Measurements from ENCODE around the gene CDH26.

The CDH26 gene

GRCh38 chr20:60013296-60014139, 55.3 kb downstream of the CDH26 start:
- DNase-seq (ENCODE audit: low read depth), result no peak

DNA sequence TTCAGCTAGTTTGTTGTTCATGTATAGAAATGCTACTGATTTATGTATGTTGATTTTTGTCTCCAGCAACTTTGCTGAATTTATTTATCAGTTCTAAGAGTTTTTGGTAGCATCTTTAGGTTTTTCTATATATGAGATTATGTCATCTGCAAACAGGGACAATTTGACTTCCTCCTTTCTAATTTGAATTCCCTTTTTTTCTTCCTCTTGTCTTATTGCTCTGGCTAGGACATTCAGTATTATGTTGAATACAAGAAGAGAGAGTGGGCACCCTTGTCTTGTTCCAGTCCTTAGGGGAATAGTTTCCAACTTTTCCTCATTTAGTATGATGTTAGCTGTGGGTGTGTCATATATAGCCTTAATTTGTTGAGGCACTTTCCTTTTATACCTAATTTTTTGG, 58.2 kb downstream of the CDH26 start:
- DNase-seq (ENCODE audit: low read depth), result no peak

GRCh38 chr20:60020251-60020650, 62.0 kb downstream of the CDH26 start:
- DNase-seq (ENCODE audit: low read depth), result no peak

- DNase-seq (ENCODE audit: low read depth), result no peak
Measured at GRCh38 chr20:60021104-60021503, 62.9 kb downstream of the CDH26 start.

DNA sequence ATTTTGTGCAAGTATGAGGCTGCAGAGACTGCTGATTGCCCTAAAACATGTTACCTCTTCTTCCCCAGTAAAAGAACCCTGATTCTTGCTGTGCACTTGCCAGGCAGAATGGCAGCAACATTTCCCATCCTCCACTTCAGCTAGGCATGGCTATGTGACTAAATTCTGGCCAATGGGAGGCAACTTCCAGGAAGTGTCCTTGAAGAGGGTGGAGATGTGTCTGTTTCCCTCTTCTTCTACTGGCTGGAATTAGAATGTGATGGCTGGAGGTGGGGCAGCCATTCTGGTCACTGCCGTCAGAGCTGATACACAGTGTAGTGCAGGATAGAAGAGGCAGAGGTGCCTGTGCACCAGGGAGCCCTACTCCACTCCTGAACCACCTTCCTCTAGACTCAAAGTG, 64.6 kb downstream of the CDH26 start:
- no peak for DNase-seq (ENCODE audit: low read depth)

DNA sequence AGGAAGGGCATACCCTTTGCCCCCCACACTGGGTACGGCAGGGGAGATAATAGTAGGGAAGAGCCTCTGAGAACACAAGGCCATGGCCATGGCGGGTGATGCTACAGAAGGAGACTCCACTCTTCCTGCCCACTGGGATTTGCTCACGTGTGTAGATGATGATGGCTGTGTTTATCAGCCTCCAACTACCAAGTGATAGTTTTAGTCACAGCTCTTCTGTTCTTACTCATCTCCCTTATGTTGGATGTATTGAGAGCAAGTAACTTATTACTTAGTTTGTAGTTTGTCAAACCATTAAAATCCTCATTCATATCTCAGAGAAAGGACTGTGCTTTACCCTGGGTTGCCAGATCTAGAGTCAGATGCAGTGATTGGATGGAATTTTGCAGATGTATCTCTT, 66.0 kb downstream of the CDH26 start:
- DNase-seq (ENCODE audit: low read depth), result no peak

DNA sequence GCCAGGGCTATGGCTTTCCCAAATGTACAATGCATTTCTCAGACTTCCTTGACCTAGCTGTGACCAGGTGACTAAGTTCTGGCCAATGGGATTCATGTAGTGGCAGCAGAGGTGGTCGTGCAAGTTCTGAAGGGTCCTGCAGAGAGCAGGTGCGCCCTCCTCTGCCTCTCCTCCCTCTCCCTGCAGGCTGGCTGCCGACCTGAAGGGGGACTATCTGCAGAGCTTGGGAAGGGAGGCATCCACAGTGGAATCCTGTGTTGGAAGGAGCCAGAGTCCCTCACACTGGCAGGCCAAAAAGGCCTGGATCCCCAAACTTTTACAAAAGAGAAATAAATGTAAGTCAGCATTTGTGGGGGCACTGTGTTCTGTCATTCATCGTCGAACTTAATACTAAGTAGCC, 66.6 kb downstream of the CDH26 start:
- no peak for DNase-seq (ENCODE audit: low read depth)

DNA sequence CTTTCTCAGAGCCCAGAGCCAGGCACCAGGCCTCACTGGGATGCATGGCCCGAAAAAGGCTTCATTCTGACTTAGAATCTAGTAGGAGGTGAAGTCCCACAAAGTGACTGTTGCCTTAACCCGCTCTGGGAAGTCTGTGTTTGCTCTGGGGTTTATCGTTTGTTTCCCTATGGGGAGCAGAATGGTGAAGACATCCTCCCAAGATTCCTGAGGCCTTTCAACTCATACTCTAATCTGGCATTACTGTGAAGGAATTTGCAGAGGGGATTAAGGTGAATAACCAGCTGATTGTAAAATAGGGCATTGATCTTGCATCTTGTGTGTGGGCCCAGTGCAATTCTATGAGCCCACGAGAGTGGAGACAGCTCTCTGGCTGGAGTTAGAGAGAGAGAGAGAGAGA, 67.8 kb downstream of the CDH26 start:
- DNase-seq (ENCODE audit: low read depth), result no peak

GRCh38 chr20:60030471-60030870, 72.2 kb downstream of the CDH26 start:
- DNase-seq (ENCODE audit: low read depth), result no peak

DNA sequence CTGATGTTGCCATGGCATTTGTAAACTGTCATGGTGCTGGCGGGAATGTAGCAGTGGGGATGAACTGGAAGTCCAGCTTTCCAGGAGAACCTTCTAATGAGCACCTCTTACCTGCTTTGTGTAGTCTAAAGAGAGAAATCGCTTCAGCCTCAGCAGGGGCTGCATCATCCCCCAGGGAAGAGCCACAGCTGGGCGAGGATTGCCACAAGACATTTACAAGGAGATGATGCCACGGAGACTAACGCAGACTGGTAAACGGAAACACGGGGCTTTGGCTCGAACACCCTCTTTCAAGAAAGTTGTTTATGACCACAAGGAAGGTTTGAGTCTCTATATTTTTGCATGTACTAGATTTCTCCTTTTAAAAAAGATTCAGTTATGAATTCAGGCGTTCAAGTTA, 72.9 kb downstream of the CDH26 start:
- DNase-seq (ENCODE audit: low read depth), result no peak

GRCh38 chr20:60034231-60035110, 76.2 kb downstream of the CDH26 start:
- no peak for DNase-seq (ENCODE audit: low read depth)

- DNase-seq (ENCODE audit: low read depth), result no peak
Measured at GRCh38 chr20:60035486-60035885, 77.3 kb downstream of the CDH26 start.

- DNase-seq (ENCODE audit: low read depth), result no peak
Measured at GRCh38 chr20:60036346-60036745, 78.1 kb downstream of the CDH26 start.

- no peak for DNase-seq (ENCODE audit: low read depth)
Measured at GRCh38 chr20:60036746-60037499, 78.7 kb downstream of the CDH26 start.

DNA sequence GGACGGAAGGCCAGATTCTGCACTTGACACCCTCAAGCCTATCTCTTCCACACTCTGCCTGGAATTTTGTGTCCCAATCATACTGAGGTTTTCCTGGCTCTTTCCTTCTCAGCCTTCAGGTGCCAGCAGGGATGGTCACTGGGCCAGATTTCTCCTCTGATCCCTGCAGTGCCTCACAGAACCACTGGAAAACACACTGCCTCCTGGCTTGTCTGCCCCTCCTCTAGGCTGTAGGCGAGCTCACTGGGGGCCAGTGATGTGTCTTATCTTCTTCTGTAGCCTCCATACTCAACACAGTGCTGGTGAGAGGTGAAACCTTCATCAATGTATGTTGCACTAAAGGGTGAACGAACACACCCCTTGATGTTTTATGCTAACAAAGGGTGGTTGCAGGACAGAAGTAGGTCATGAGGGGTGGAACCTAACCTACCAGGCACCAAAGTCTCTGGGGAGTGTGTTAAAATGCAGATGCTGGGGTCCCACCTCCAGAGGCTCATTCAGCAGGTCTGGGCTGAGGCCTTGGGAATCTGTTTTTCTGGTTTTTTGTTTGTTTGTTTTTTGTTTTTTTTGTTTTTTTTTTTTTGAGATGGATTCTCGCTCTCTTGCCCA, 80.3 kb downstream of the CDH26 start:
- DNase-seq (ENCODE audit: low read depth), result no peak

DNA sequence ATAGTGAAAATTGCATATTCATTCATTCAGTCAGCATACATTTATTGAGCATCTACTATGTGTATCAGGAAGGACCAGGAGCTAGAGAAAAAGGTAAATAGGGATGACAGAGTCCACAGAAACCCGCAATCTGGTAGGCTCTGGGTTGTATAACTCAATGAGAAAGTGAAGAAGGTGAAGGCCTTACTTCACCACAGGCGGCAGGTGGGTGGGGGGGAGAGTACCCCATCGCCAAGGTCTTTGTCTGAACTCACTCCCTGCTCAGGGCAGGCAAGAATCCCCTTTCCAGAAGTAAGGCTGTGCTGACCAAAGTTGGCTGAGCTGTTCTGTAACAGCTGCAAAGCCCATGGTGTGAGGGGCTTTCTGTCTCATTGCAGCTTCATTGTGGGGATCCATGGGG, 81.3 kb downstream of the CDH26 start:
- no peak for DNase-seq (ENCODE audit: low read depth)

DNA sequence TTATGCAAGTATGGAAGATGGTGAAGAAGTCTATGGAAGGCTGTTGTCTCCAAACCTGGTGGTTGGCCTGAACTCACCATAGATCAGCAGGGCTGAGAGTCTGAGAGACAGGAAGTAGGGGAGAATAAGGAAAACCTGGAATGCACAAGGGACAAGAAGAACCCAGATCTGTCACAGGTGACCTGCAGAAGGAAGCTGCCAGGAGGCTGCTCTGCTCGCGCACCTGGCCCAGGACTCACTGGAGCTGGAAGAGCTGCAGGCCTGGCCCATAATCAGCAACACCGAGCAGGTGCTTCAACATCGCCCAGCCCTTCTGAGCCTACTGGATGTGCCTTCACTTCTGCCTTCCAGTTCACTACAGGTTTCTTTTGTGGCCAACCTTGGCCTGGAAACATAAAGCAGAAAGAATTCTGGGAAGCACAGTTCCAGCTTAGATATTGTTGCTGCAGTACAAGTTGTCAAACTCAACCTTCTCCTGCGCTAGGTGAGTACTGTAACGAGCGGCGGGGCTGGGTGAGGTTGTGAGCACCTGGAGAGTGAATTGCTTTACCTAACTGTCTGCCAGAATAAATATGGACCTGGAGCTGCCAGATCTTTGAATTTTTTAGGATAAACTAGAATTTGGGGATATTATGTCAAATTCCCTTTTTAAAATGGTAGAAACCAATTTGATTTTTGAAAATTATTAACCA, 82.4 kb downstream of the CDH26 start:
- no peak for DNase-seq (ENCODE audit: low read depth)

- peak; percentile 23 for DNase-seq (ENCODE audit: low read depth)
Measured at GRCh38 chr20:60041436-60042165, 83.4 kb downstream of the CDH26 start.

DNA sequence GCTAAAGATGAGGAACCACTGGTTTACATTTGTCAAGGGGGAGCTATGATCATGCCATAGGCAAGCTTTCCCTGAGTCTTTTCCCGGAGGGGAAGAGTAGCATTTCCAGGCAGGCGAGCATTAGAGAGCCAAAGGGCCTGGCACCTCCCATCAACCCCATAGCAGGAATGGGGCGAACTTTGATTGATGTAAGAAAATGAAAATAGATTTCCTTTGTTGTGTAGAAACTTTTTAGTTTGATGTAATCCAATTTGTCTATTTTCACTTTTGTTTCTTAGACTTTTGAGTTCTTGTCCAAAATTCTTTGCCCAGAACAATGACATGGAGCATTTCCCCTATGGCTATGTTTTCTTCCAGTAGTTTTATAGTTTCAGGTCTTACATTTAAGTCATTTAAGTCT, 85.2 kb downstream of the CDH26 start:
- DNase-seq (ENCODE audit: low read depth), result no peak

DNA sequence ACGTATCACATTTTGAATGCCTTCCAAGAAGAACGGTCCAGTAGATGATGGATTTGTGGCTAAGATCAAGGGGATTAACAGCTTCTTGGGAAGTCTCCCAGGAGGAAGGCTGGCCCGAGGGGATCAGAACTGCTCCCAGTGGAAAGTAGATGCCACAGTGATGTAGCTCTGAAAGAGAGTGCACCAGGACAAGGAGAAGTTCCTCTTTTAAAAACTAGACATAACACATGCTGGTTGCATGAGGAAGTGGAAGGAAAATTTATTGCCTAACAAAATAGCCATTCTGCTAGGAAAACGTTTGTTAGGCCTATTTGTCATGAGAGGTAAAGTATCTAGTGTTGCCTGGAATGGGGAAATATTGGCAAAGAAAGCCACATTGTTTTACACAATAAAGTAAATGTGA, 87.8 kb downstream of the CDH26 start:
- DNase-seq (ENCODE audit: low read depth), result no peak

DNA sequence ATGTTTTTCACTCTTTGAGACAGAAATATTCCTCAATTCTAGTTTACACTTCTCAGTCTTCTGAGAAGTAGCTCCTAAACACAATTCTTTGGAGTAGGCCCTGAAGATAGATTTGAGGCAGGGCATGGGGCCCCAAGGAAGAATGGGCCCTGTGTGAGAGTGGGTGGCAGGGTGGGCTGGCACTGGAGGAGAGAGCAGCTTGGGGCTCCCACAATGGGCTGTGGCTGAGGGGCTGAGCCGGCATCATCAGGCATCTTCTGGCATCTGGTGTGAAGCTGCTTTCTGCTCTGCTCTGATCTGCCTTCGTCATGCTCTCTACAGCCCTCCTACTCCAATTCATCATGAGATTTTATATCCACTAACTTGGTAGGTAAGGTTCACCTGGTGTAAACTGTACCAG, 88.2 kb downstream of the CDH26 start:
- no peak for DNase-seq (ENCODE audit: low read depth)
